ENCODE results near the gene LRRTM4. TPM values are rescaled to one million over a fixed set of nuclear protein-coding genes. Genes with fewer than 3 reads are reported as not detected.
"Not testable (repeated sequence)": the region's sequence is repeated elsewhere in the genome, so short reads cannot be mapped to it uniquely, and the experiment has no call there.

Gene LRRTM4
- total RNA-seq, 4 donors from 2014 or later, result not detected

GRCh38 chr2:76809136-76809535 is 713.0 kb downstream of the LRRTM4 start:
- TF ChIP-seq POLR2A (IDR thresholded peaks at IDR 0.05), result no peak
- TF ChIP-seq CTCF (IDR thresholded peaks at IDR 0.05), result no peak
- no peak for DNase-seq
- H3K9me3 ChIP-seq, result no peaks in the 10 kb centered on the region
- no peaks in the 10 kb centered on the region for H3K27me3 ChIP-seq
- no peak overlapping the region for H3K4me3 ChIP-seq
- no peak overlapping the region for H3K27ac ChIP-seq
- no peaks in the 10 kb centered on the region for H3K4me1 ChIP-seq
- H3K36me3 ChIP-seq, result no peaks in the 10 kb centered on the region

GRCh38 chr2:76808732-76809131 is 713.4 kb downstream of the LRRTM4 start:
- TF ChIP-seq CTCF (IDR thresholded peaks at IDR 0.05) (no peak), POLR2A (IDR thresholded peaks at IDR 0.05) (no peak)
- DNase-seq, result no peak
- Histone ChIP-seq H3K4me1 (no peaks in the 10 kb centered on the region), H3K27me3 (no peaks in the 10 kb centered on the region), H3K9me3 (no peaks in the 10 kb centered on the region), H3K36me3 (no peaks in the 10 kb centered on the region), H3K27ac (no peak overlapping the region), H3K4me3 (no peak overlapping the region)

GRCh38 chr2:76793647-76794334 is 728.4 kb downstream of the LRRTM4 start:
- no peak overlapping the region for H3K4me3 ChIP-seq
- no peak for DNase-seq
- H3K4me1 ChIP-seq, result no peaks in the 10 kb centered on the region
- no peaks in the 10 kb centered on the region for H3K9me3 ChIP-seq
- H3K27ac ChIP-seq, result no peak overlapping the region
- no peaks in the 10 kb centered on the region for H3K36me3 ChIP-seq
- H3K27me3 ChIP-seq, result no peaks in the 10 kb centered on the region
- no peak for TF ChIP-seq POLR2A (IDR thresholded peaks at IDR 0.05)
- TF ChIP-seq CTCF (IDR thresholded peaks at IDR 0.05), result no peak

GRCh38 chr2:76781313-76781712 is 740.9 kb downstream of the LRRTM4 start:
- not testable (repeated sequence) for DNase-seq, H3K4me1 ChIP-seq, H3K4me3 ChIP-seq, H3K36me3 ChIP-seq, H3K9me3 ChIP-seq, H3K27ac ChIP-seq, H3K27me3 ChIP-seq

- no peak for DNase-seq
- Histone ChIP-seq H3K27ac (no peak overlapping the region), H3K4me3 (no peak overlapping the region), H3K9me3 (no peaks in the 10 kb centered on the region), H3K4me1 (no peaks in the 10 kb centered on the region), H3K27me3 (no peaks in the 10 kb centered on the region), H3K36me3 (no peaks in the 10 kb centered on the region)
- TF ChIP-seq CTCF (IDR thresholded peaks at IDR 0.05) (no peak), POLR2A (IDR thresholded peaks at IDR 0.05) (no peak)
These were observed 758.9 kb downstream of the LRRTM4 start for GRCh38 chr2:76763276-76763675.

GRCh38 chr2:76760367-76760704 is 761.8 kb downstream of the LRRTM4 start:
- H3K4me3 ChIP-seq, result no peak overlapping the region
- TF ChIP-seq POLR2A (IDR thresholded peaks at IDR 0.05) (no peak), CTCF (IDR thresholded peaks at IDR 0.05) (no peak)
- H3K9me3 ChIP-seq, result no peaks in the 10 kb centered on the region
- H3K27ac ChIP-seq, result no peak overlapping the region
- no peaks in the 10 kb centered on the region for H3K36me3 ChIP-seq
- no peaks in the 10 kb centered on the region for H3K27me3 ChIP-seq
- no peak for DNase-seq
- H3K4me1 ChIP-seq, result no peaks in the 10 kb centered on the region
